Activated naive CD8-positive, alpha-beta T cell treated with anti-CD3 and anti-CD28 coated beads, Interleukin-2, amount 50 U/mL, for 24 hours (primary cell): ENCODE measurements around the gene CD84.
"Not testable (repeated sequence)": the region's sequence is repeated elsewhere in the genome, so short reads cannot be mapped to it uniquely, and the experiment has no call there.

ENCODE experiments used
- ATAC-seq: fragments of 150-1000 bp; cut with Tn5 transposase; one replicate; pipeline ENCODE4 v1.10.0; 2021
- DNase-seq: peaks from one replicate; pipeline ENCODE4 v3.0.0; 2021
- H3K27ac Mint-ChIP-seq: one replicate; pipeline ENCODE4 v1.8.0; 2021; ENCODE audit warnings: mild to moderate bottlenecking, mixed read lengths
- H3K27me3 Mint-ChIP-seq: one replicate; pipeline ENCODE4 v1.8.0; 2021; ENCODE audit warnings: mixed read lengths
- H3K36me3 Mint-ChIP-seq: one replicate; pipeline ENCODE4 v1.8.0; 2021; ENCODE audit warnings: low read depth, mixed read lengths
- H3K4me1 Mint-ChIP-seq: one replicate; pipeline ENCODE4 v1.8.0; 2021; ENCODE audit warnings: mixed read lengths
- H3K4me3 Mint-ChIP-seq: one replicate; pipeline ENCODE4 v1.8.0; 2021; ENCODE audit warnings: mild to moderate bottlenecking, moderate library complexity, mixed read lengths
- H3K9me3 Mint-ChIP-seq: one replicate; pipeline ENCODE4 v1.8.0; 2021; ENCODE audit warnings: mixed read lengths

CD84 gene

GRCh38 chr1:160605205-160605604 is 25.9 kb upstream of the CD84 start:
- H3K27me3 Mint-ChIP-seq: no peaks in the 10 kb centered on the region
- peaks cover 46% of the 10 kb centered on the region for H3K9me3 Mint-ChIP-seq
- H3K27ac Mint-ChIP-seq: peak overlapping the region; percentile 82
- H3K4me3 Mint-ChIP-seq: no peak overlapping the region
- DNase-seq (no peak), ATAC-seq (no peak)
- peaks cover 67% of the 10 kb centered on the region for H3K36me3 Mint-ChIP-seq
- peaks cover 48% of the 10 kb centered on the region for H3K4me1 Mint-ChIP-seq

- H3K27ac Mint-ChIP-seq: no peak overlapping the region
- no peak overlapping the region for H3K4me3 Mint-ChIP-seq
- peaks cover 23% of the 10 kb centered on the region for H3K36me3 Mint-ChIP-seq
- H3K9me3 Mint-ChIP-seq: peaks cover 38% of the 10 kb centered on the region
- no peak for DNase-seq
- peaks cover 4% of the 10 kb centered on the region for H3K4me1 Mint-ChIP-seq
- ATAC-seq: no peak
- no peaks in the 10 kb centered on the region for H3K27me3 Mint-ChIP-seq
These were observed 18.4 kb upstream of the CD84 start for GRCh38 chr1:160597705-160598104.

GRCh38 chr1:160597051-160597450 is 17.8 kb upstream of the CD84 start:
- DNase-seq (no peak), ATAC-seq (no peak)
- Mint-ChIP-seq H3K27me3 (no peaks in the 10 kb centered on the region), H3K27ac (no peak overlapping the region), H3K36me3 (peaks cover 20% of the 10 kb centered on the region), H3K9me3 (peaks cover 38% of the 10 kb centered on the region), H3K4me3 (no peak overlapping the region), H3K4me1 (peaks cover 4% of the 10 kb centered on the region)

GRCh38 chr1:160590488-160590887 is 11.2 kb upstream of the CD84 start:
- no peak for DNase-seq
- no peak overlapping the region for H3K27ac Mint-ChIP-seq

GRCh38 chr1:160588468-160588867 is 9.2 kb upstream of the CD84 start:
- peaks cover 11% of the 10 kb centered on the region for H3K9me3 Mint-ChIP-seq
- ATAC-seq (no peak), DNase-seq (no peak)
- H3K27me3 Mint-ChIP-seq: no peaks in the 10 kb centered on the region
- peaks cover 38% of the 10 kb centered on the region for H3K4me1 Mint-ChIP-seq
- H3K27ac Mint-ChIP-seq: peak overlapping the region; percentile 48
- H3K36me3 Mint-ChIP-seq: peaks cover 8% of the 10 kb centered on the region
- no peak overlapping the region for H3K4me3 Mint-ChIP-seq

More at GRCh38 chr1:160590488-160590887, 11.2 kb upstream of the CD84 start:
- Mint-ChIP-seq H3K4me3 (no peak overlapping the region), H3K4me1 (peaks cover 20% of the 10 kb centered on the region), H3K36me3 (peaks cover 8% of the 10 kb centered on the region), H3K9me3 (peaks cover 17% of the 10 kb centered on the region), H3K27me3 (no peaks in the 10 kb centered on the region)
- peak; percentile 46 for ATAC-seq

GRCh38 chr1:160584784-160585183 is 5.5 kb upstream of the CD84 start:
- H3K4me3 Mint-ChIP-seq: no peak overlapping the region
- H3K4me1 Mint-ChIP-seq: peaks cover 57% of the 10 kb centered on the region
- no peak for DNase-seq
- H3K27ac Mint-ChIP-seq: no peak overlapping the region
- peaks cover 13% of the 10 kb centered on the region for H3K36me3 Mint-ChIP-seq
- H3K9me3 Mint-ChIP-seq: peaks cover 7% of the 10 kb centered on the region
- no peak for ATAC-seq
- H3K27me3 Mint-ChIP-seq: no peaks in the 10 kb centered on the region

- ATAC-seq, H3K4me3 Mint-ChIP-seq: not testable (repeated sequence)
- peak overlapping the region; percentile 24 for H3K27ac Mint-ChIP-seq
These were observed 3.7 kb upstream of the CD84 start for GRCh38 chr1:160582976-160583375.

GRCh38 chr1:160581961-160582360 is 2.7 kb upstream of the CD84 start:
- ATAC-seq: no peak
- H3K4me3 Mint-ChIP-seq: no peak overlapping the region
- H3K27ac Mint-ChIP-seq: peak overlapping the region; percentile 65

More at GRCh38 chr1:160582976-160583375, 3.7 kb upstream of the CD84 start:
- H3K36me3 Mint-ChIP-seq: peaks cover 15% of the 10 kb centered on the region
- peaks cover 70% of the 10 kb centered on the region for H3K4me1 Mint-ChIP-seq
- not testable (repeated sequence) for H3K27me3 Mint-ChIP-seq, DNase-seq, H3K9me3 Mint-ChIP-seq

GRCh38 chr1:160580221-160580812 is 1.0 kb upstream of the CD84 start:
- DNase-seq (no peak), ATAC-seq (no peak)
- peaks cover 86% of the 10 kb centered on the region for H3K4me1 Mint-ChIP-seq
- H3K27ac Mint-ChIP-seq: peak overlapping the region; percentile 65
- peaks cover 21% of the 10 kb centered on the region for H3K36me3 Mint-ChIP-seq
- H3K27me3 Mint-ChIP-seq: no peaks in the 10 kb centered on the region
- peak overlapping the region; percentile 5 for H3K4me3 Mint-ChIP-seq
- H3K9me3 Mint-ChIP-seq: peaks cover 7% of the 10 kb centered on the region

More at GRCh38 chr1:160581961-160582360, 2.7 kb upstream of the CD84 start:
- Mint-ChIP-seq H3K27me3 (no peaks in the 10 kb centered on the region), H3K9me3 (peaks cover 7% of the 10 kb centered on the region), H3K36me3 (peaks cover 21% of the 10 kb centered on the region), H3K4me1 (peaks cover 77% of the 10 kb centered on the region)
- no peak for DNase-seq

GRCh38 chr1:160578525-160579191 is 638 bp downstream of the CD84 start:
- no peak for ATAC-seq
- DNase-seq: no peak
- Mint-ChIP-seq H3K36me3 (peaks cover 24% of the 10 kb centered on the region), H3K27ac (peak overlapping the region; percentile 97), H3K9me3 (peaks cover 7% of the 10 kb centered on the region), H3K27me3 (no peaks in the 10 kb centered on the region), H3K4me1 (peaks cover 87% of the 10 kb centered on the region), H3K4me3 (peak overlapping the region; percentile 86)

GRCh38 chr1:160578175-160578524 is 1.1 kb downstream of the CD84 start:
- Mint-ChIP-seq H3K27ac (peak overlapping the region; percentile 97), H3K4me1 (peaks cover 88% of the 10 kb centered on the region), H3K36me3 (peaks cover 22% of the 10 kb centered on the region), H3K9me3 (peaks cover 4% of the 10 kb centered on the region), H3K4me3 (peak overlapping the region; percentile 86), H3K27me3 (no peaks in the 10 kb centered on the region)
- DNase-seq (no peak), ATAC-seq (no peak)

GRCh38 chr1:160577671-160578070 is 1.6 kb downstream of the CD84 start:
- no peaks in the 10 kb centered on the region for H3K9me3 Mint-ChIP-seq
- H3K4me3 Mint-ChIP-seq: peak overlapping the region; percentile 86
- H3K27ac Mint-ChIP-seq: peak overlapping the region; percentile 97
- peaks cover 91% of the 10 kb centered on the region for H3K4me1 Mint-ChIP-seq
- no peak for DNase-seq
- ATAC-seq: no peak
- H3K27me3 Mint-ChIP-seq: no peaks in the 10 kb centered on the region
- peaks cover 22% of the 10 kb centered on the region for H3K36me3 Mint-ChIP-seq

- Mint-ChIP-seq H3K27me3 (no peaks in the 10 kb centered on the region), H3K36me3 (peaks cover 27% of the 10 kb centered on the region), H3K4me1 (peaks cover 96% of the 10 kb centered on the region), H3K4me3 (peak overlapping the region; percentile 86), H3K27ac (peak overlapping the region; percentile 97), H3K9me3 (peaks cover 4% of the 10 kb centered on the region)
- ATAC-seq (peak; percentile 64), DNase-seq (no peak)
These were observed 2.4 kb downstream of the CD84 start for GRCh38 chr1:160576884-160577283.

GRCh38 chr1:160576390-160576789 is 2.9 kb downstream of the CD84 start:
- peaks cover 7% of the 10 kb centered on the region for H3K9me3 Mint-ChIP-seq
- peaks cover 31% of the 10 kb centered on the region for H3K36me3 Mint-ChIP-seq
- peak; percentile 73 for ATAC-seq
- H3K27me3 Mint-ChIP-seq: no peaks in the 10 kb centered on the region
- peak overlapping the region; percentile 97 for H3K27ac Mint-ChIP-seq
- DNase-seq: peak; percentile 54
- peaks cover 96% of the 10 kb centered on the region for H3K4me1 Mint-ChIP-seq
- H3K4me3 Mint-ChIP-seq: peak overlapping the region; percentile 86

GRCh38 chr1:160575112-160575664 is 4.1 kb downstream of the CD84 start:
- peak; percentile 47 for ATAC-seq
- Mint-ChIP-seq H3K4me3 (peak overlapping the region; percentile 86), H3K36me3 (peaks cover 38% of the 10 kb centered on the region), H3K4me1 (peaks cover 96% of the 10 kb centered on the region), H3K9me3 (peaks cover 12% of the 10 kb centered on the region), H3K27ac (peak overlapping the region; percentile 97), H3K27me3 (no peaks in the 10 kb centered on the region)
- DNase-seq: no peak
